Measurements from ENCODE around the gene FILIP1.

The FILIP1 gene

DNA sequence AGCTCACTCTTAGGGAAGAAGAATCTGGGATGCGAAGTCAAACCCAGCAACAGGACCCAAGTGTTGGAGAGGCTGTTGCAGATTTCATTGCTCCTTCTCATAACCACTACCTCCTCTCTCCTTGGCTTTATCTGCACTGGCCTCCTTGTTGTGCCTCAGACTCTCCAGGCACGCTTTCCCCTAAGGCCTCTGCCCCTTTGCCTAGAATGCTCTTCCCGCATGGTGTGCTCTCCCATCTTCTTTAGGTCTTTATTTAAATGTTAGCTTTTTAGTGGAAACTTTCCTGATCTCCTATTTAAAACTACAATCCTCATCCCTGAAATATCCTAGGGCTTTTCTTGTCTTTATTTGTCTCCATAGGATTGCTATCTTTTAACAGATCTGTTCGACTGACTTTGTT, 114.1 kb downstream of the FILIP1 start:
- DNase-seq (ENCODE audit: low read depth in 2 of 2) = no peak

DNA sequence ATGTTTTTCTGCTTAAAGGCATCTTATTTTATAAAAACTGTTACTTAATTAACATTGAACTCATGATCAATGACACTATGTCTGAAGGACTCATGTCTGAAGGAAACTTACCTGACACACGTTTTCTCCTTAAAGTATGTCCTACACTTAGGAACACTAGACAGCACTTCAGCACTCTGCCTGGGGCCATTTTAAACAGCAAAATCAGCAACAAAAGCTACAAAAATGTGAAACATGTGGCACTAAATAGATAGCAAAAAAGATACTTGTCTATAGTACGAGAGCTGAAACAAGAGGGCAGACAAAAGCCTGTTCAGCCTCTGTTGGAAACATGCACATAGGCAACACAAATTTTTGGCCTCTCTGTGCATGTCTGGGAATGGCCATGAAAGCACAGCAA, 115.5 kb downstream of the FILIP1 start:
- DNase-seq (ENCODE audit: low read depth in 2 of 2) = no peak

DNA sequence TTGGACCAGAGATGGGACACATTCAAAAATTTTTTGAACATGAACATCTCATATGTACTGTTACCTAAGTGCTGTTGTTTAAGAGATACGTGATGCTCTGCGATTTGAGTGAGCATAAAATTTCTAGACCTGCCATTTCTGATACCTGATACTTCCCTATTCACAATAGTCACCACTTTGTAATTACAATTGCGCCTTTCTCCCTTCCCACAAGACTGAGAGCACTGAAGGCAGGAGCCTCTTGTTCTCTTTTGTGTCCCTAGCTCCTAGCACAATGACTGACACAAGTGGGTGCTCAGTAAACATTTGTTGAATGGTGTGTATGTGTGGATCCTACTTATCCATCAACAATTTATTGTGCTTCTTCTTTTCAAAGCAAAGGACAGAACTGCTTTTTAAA, 116.2 kb downstream of the FILIP1 start:
- no peak for DNase-seq (ENCODE audit: low read depth in 2 of 2)

GRCh38 chr6:75376347-75377024, 117.1 kb downstream of the FILIP1 start:
- no peak for DNase-seq (ENCODE audit: low read depth in 2 of 2)

GRCh38 chr6:75374961-75375400, 118.6 kb downstream of the FILIP1 start:
- DNase-seq (ENCODE audit: low read depth in 2 of 2) = no peak

GRCh38 chr6:75372884-75373283, 120.7 kb downstream of the FILIP1 start:
- no peak for DNase-seq (ENCODE audit: low read depth in 2 of 2)

DNA sequence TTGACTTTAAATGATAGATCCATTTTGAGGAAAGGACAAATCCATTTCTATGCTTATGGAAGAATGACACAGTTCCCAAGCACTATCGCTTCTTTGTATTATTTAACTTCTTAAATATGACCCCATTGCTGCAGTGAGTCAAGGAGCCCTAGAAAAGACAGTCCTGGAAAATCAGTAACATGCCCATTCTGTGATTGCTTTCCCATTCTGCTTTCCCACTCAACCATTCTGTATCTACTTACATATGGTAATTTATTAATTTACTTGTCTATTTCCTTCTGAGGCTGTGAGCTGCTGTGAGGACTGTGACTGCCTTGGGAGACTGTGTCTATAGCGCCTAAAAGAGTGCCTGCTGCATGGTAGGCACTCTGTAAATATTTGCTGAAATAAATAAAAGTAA, 123.6 kb downstream of the FILIP1 start:
- no peak for DNase-seq (ENCODE audit: low read depth in 2 of 2)

GRCh38 chr6:75368864-75369402, 124.7 kb downstream of the FILIP1 start:
- DNase-seq (ENCODE audit: low read depth in 2 of 2) = no peak

- DNase-seq (ENCODE audit: low read depth in 2 of 2) = no peak
Observed at GRCh38 chr6:75368151-75368779, 125.3 kb downstream of the FILIP1 start.

DNA sequence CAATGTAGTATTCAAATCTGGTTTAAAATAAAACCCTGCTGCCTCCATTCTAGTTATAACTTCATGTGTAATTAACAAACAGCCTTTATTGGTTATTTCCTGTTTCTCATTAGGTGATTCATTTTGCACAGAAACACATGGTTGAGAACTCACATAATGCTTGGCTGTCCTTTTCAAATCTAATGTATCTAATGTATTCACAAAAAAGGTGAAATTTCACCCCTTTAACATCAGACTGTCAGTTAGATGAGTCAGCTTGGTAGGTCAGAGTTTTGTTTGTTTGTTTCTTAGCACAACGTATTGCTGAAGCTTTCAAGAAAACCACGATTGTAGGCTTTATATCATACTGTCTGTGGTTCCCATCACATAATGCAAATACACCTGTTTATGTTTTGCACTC, 130.3 kb downstream of the FILIP1 start:
- DNase-seq (ENCODE audit: low read depth in 2 of 2) = no peak

DNA sequence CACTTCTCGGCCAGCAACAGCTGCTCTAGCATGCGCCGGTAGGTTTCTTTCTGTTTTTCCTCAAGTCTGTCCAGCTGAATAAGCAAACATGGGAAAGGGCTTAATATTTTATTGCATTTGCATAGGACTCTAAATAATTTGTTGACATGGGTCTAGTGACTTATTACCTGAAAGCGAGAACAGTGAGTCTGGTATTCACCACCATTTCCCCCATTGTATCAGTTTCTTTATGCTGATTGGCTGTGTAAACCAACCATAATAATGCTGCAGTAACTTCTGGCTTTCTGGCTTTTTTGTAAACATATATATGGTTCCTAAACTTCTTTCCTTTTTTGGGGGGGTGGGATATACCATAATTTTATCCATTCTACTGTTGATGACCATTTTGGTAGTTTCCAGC, 140.0 kb downstream of the FILIP1 start:
- no peak for DNase-seq (ENCODE audit: low read depth in 2 of 2)

DNA sequence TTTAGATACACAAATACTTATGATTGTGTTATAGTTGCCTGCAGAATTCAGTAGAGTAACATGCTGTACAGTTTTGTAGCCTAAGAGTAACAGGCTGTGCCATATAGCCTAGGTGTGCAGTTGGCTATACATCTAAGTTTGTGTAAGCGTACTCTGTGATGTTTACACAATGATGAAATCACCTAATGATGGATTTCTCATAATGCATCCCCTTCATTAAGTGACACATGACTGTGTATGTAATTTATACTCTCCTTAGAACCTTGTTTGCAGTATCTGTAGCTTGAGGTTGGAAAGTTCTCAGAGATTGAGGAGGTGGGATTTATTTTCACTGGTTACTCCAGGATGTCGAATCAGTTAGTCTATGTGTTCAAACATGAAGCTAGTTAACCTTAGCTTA, 142.0 kb downstream of the FILIP1 start:
- DNase-seq (ENCODE audit: low read depth in 2 of 2) = no peak

DNA sequence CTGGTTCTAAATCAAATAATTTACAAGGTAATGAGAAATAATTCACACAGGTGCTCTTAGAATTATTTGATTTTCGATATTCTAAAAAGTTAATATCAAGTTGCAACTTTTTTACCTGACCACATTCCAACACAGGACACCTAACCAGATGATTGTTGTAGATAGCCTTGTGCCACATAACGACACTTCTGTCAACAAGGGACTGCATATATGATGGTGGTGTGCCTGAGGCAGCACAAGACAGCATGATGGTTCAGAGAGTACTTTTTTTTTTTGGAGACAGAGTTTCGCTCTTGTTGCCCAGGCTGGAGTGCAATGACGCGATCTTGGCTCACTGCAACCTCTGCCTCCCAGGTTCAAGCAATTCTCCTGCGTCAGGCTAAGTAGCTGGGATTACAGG, 142.8 kb downstream of the FILIP1 start:
- no peak for DNase-seq (ENCODE audit: low read depth in 2 of 2)

DNA sequence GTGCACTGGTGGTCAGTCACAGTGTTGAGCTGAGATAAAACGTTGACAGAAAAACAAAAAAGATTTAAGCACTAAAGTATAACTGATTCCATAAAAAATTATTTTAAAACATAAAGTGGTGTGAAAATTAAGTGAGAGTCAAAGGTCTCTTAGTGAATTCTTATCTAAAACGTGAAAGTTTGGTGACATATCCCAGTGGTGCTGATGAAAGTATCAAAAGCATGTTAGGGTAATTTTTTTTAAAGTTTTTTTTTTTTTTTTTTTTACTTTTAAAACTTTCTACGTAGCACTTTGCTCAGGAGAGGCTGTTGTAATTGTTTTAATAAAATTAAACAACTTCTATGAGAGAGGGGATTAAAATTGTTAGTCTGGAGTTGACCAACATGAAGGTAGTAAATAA, 143.4 kb downstream of the FILIP1 start:
- DNase-seq (ENCODE audit: low read depth in 2 of 2) = no peak

DNA sequence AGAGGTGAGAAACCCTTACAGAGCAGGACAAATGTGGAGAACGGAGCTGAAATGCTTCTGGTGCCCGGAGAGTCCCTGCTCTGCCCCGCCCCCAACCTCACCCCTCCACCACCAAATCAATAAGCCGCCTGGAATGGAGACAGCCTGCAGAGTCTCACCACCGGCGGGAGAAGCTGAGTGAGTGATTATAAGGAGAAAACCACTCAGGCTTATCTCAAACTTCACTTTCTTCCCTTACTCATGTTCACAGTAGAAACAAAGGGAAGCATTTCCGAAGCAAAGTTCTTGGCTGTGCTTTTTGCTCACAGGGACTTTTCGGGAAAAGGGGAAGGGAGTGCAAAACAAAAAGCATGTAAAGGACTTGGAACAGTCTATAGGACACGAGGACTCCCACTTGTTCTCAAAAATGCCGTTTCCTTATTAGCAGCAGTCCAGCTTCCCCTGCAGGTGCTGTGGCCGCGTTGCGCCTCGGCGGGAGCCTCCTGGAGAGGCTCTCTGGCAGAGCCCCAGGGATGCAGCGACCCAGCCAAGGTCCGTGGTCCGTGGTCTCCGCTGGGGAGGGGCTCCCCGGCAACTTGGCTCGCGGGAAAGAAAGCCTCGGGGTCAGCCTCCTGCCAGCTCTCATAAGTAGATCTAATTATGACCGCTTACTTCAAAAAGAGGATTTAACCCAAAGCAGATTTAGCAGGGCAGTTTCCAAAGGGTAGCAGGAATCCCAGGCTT, 144.2 kb downstream of the FILIP1 start:
- DNase-seq (ENCODE audit: low read depth in 2 of 2) = no peak

DNA sequence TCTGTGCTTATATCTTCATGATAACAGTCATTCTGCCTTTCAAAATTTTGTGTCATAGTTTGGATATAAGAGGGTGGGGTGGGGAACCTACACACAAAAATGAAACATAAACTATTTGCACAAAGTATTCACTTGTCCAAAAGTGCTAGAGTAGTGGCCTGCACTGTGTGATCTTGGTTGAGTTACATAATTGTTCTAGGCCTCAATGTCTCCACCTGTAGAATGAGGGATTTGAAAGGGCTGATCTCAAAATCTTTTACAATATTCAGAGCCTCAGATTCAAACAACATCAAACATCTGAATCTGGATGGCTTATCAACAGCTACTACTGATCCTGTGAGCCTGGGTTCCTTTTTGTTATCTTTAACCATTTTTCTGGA, 144.7 kb downstream of the FILIP1 start:
- no peak for DNase-seq (ENCODE audit: low read depth in 2 of 2)

GRCh38 chr6:75347898-75348610, 145.5 kb downstream of the FILIP1 start:
- no peak for DNase-seq (ENCODE audit: low read depth in 2 of 2)

DNA sequence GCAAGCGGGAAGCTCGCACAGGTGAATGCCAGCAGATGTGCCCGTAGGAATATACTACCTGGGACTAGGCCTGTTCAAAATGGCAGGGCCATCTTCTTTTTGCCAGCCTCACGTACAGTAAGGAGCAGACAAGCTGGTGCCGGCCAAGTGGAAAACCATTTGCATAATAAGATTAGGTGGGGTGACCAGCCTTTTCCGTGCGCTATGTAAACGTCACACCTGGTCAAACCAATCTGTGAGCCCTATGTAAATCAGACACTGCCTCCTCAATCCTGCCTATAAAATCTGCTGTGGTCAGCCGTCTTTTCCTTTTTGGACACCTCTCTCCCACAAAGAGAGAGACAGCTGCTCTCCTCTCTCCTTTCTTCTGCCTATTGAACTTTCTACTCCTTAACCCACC, 148.2 kb downstream of the FILIP1 start:
- no peak for DNase-seq (ENCODE audit: low read depth in 2 of 2)

- no peak for DNase-seq (ENCODE audit: low read depth in 2 of 2)
Observed at GRCh38 chr6:75344455-75344854, 149.1 kb downstream of the FILIP1 start.

DNA sequence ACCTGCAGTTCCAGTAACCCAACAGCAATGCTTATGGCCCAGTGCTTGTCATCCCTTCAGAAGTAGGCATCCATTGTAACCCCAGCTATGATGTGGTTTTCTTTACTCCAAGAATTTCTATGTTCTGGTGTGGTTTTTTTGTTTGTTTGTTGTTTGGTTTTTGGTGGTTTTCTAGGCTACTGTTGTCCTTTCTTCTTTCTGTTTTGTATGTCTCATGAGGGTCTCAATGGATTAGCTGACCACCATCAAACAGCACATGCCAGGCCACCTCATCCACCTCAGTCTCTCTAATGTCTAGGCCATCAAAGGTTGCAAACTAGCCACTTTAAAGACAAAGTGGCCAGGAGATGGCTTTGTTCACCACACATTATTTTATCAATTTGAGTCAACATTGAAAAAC, 149.6 kb downstream of the FILIP1 start:
- DNase-seq (ENCODE audit: low read depth in 2 of 2) = no peak

DNA sequence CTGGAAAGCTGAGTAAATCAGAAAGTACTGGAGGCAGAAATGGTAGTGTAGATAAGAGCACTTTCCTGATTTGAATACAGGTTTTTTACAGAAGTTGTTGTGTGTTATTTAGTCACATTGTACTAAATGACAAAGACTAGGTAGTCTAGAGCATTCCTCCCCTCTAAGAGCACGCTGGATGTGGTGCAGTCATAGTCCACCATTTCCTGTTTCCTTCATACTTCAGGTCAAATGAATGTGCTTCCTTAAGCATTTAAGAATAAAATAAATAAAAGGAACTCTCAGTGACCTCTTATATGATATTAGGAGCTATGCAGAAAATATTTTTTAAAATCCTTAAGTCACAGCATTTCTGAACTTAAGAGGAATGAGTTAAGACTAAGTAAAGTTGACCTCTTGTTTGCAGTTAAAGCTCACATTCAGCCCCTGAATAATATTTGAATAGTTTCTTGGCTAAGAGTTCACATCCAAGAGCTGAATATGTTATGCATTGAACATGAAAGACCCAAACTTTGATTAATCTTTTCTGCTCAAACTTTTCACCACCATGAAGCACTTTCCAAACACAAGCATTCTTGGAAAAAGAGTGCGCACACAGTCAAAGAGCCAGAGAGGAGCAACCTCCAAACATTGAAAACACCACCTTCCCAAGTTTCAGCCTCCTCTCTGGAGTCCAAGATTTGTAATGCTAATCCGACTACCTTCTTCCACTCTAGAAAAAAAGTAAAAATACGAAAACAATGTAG, 155.6 kb downstream of the FILIP1 start:
- DNase-seq (ENCODE audit: low read depth in 2 of 2) = no peak
